Bronchial epithelial cell (primary cell): Measurements from ENCODE around the gene HYKK. TPM values are rescaled to one million over a fixed set of nuclear protein-coding genes. Genes with fewer than 3 reads are reported as not detected.
A peak's percentile ranks its signal among the peaks of the same experiment; 100 is the strongest.

ENCODE experiments used
- DNase-seq: peaks from one replicate; pipeline ENCODE4 v3.0.0-alpha.2; 2010; ENCODE audit warnings: low read depth
- FAIRE-seq: peaks from 2 replicates; lab custom pipeline; 2011; peaks lifted over from hg19 to GRCh38; lab: Jason Lieb, UNC
- H3K27me3 ChIP-seq: 2 replicates; pipeline ENCODE4 v1.5.1; 2011; ENCODE audit warnings: low read length; ENCODE audit not compliant: control insufficient read depth, insufficient read depth
- H3K36me3 ChIP-seq: 2 replicates; pipeline ENCODE4 v1.5.1; 2011; ENCODE audit warnings: low read length; ENCODE audit not compliant: control insufficient read depth, insufficient read depth
- H3K4me3 ChIP-seq: 2 replicates; pipeline ENCODE4 v1.5.1; 2011; ENCODE audit warnings: mild to moderate bottlenecking, low read depth, low read length, control low read depth
- total RNA-seq: library from RNA; depleted of rRNA; stranded (reverse); fragments of >200 nt; gene quantifications from 2 replicates; pipeline ENCODE4 v1.2.1, GENCODE V29; 2014
- TF ChIP-seq, protein P1 (sequence below): IDR thresholded peaks from 2 replicates; pipeline ENCODE4 v1.5.1; 2011; ENCODE audit warnings: mild to moderate bottlenecking, moderate library complexity, low read length, control low read depth, inconsistent platforms; ENCODE audit not compliant: insufficient read depth, severe bottlenecking

Gene HYKK
- total RNA-seq, 1 donor from 2014 or later = 1.3 TPM

DNA sequence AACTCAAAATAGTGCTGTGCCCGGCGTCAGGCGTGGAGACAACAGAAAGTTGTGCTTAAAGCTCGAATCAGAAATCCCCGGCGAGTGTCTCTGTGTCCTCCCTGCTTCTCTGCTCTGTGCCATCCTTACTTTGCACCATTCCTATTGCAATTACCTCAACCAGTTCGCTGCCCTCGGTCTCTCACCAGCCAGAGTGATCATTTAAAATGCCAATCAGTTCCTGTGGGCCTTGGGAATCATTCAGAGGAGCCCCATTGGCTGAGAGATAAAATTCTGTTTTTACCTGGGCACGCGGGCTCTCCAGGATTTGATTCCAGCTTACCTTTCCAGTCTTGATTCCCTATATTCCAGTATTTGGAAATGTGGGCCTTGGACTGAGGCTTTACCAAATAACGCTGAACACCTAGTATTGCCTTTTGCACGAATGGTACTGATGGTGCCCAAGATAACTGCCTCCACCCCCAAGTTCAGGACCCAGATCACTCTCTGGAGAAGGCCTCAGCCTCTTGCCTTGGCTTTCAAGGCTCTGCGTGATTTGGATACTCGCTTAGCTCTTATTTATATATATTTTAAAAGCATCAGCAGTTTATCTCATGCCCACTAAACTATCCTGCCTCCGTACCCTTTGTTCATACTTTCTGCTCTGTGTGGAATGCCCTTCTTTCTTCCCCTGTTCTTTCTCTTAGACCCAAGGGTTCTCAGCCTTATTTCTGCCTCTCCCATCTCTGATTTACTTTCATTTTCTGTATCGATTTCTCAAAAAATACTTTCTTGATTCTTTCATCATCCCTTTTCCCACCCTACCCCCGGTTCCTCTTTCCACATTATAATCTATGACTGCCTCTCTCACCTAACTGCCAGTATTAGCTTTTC, 33.7 kb downstream of the HYKK start:
- Histone ChIP-seq H3K36me3 (peaks cover 8% of the 10 kb centered on the region), H3K4me3 (peak overlapping the region; percentile 69), H3K27me3 (no peaks in the 10 kb centered on the region)
- peak; percentile 15 for DNase-seq
- TF ChIP-seq, protein P1, sequence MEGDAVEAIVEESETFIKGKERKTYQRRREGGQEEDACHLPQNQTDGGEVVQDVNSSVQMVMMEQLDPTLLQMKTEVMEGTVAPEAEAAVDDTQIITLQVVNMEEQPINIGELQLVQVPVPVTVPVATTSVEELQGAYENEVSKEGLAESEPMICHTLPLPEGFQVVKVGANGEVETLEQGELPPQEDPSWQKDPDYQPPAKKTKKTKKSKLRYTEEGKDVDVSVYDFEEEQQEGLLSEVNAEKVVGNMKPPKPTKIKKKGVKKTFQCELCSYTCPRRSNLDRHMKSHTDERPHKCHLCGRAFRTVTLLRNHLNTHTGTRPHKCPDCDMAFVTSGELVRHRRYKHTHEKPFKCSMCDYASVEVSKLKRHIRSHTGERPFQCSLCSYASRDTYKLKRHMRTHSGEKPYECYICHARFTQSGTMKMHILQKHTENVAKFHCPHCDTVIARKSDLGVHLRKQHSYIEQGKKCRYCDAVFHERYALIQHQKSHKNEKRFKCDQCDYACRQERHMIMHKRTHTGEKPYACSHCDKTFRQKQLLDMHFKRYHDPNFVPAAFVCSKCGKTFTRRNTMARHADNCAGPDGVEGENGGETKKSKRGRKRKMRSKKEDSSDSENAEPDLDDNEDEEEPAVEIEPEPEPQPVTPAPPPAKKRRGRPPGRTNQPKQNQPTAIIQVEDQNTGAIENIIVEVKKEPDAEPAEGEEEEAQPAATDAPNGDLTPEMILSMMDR = no peak
- FAIRE-seq = no peak

DNA sequence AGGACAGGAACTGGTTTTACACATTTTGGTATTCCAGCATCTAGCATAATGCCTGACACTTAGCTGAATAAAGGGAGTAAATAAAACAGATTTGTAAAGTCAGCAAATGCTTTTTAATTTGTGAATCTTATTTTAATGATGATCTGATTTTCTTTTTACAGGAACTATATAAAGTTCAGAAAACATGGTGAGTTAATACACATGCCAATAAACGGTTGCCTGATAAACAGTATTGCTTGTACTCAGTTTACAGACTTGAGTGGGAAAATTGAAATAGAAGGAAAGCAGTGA, 34.3 kb downstream of the HYKK start:
- no peak for DNase-seq
- Histone ChIP-seq H3K27me3 (no peaks in the 10 kb centered on the region), H3K4me3 (peak overlapping the region; percentile 69), H3K36me3 (peaks cover 10% of the 10 kb centered on the region)
- TF ChIP-seq, protein P1 = no peak
- FAIRE-seq = no peak

DNA sequence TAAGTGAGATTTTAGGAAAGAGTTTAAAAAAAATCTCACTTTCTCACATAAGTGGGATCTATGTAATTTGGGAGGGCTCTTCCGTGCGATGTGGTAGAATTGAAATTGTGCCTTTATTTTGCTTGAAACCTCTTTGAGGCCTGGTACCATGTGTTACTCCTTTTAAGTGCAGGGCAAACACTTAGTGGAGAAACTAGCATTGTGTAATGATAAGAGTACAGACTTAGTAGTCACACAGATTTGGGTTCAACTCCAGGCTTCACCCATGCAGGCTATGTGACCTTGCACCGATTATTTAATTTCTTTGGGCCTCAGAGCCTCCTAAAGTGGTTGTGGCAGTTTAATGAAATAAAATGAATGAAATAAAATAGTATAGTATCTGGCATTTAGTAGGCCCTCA, 35.3 kb downstream of the HYKK start:
- Histone ChIP-seq H3K27me3 (no peaks in the 10 kb centered on the region), H3K36me3 (peaks cover 13% of the 10 kb centered on the region), H3K4me3 (no peak overlapping the region)
- no peak for DNase-seq
- no peak for FAIRE-seq
- TF ChIP-seq, protein P1 = no peak

DNA sequence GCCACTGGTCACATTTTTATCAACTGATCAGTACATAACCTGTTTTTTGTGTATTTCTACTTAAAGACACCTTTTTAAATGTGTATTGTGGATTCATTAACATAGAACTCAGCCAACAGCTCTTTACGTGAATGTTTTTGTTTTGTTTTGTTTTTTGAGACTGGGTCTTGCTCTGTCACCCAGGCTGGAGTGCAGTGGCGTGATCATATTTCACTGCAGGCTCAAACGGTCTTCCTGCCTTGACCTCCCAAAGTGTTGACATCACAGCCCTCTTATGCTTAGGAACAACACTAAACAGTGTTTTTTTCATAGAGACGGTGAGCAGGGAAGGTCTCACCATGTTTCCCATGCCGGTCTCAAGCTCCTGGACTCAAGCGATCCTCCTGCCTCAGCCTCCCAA, 42.8 kb downstream of the HYKK start:
- TF ChIP-seq, protein P1 = no peak
- DNase-seq = no peak
- Histone ChIP-seq H3K4me3 (no peak overlapping the region), H3K27me3 (no peaks in the 10 kb centered on the region), H3K36me3 (peaks cover 13% of the 10 kb centered on the region)
- FAIRE-seq = no peak

DNA sequence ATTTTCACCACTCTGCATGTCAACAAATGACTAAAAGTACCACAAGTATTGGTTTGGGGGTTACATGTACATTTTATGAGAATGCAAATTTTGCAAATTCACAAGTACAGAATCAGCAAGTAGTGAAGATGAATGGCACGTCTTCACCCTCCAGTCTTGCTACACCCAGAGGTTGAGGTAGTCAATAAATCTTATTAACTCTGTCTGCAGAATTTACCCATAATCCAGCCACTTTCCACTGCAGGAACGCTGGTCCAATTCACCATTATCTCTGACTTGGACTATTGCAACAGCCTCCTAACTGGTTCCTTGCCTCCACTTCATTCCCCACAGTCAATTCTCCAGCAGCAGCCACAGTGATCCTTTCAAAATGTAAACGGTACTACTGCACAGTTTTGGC, 43.4 kb downstream of the HYKK start:
- H3K36me3 ChIP-seq = peaks cover 10% of the 10 kb centered on the region
- no peak overlapping the region for H3K4me3 ChIP-seq
- H3K27me3 ChIP-seq = no peaks in the 10 kb centered on the region
- FAIRE-seq (no peak), DNase-seq (no peak)
- TF ChIP-seq, protein P1 = no peak

DNA sequence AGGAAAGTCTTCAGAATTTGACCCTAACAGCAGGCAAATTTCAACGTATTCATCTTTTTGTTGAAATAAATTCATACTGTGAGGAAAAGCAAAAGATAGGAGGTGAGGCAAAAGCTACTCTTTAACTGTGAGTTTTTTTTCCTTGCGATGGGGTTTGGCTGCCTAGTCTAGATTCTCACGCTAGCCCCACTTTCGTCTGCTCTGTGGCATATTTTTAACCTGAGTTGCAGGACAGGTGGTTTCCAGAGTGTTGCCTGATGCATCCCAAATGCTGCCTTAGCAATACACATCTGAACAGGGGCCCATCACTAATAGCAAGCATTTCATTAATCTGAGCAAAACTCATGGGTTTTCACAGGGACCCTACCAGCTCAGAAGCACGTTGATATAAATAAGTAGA, 44.5 kb downstream of the HYKK start:
- no peaks in the 10 kb centered on the region for H3K27me3 ChIP-seq
- DNase-seq = no peak
- no peak overlapping the region for H3K4me3 ChIP-seq
- TF ChIP-seq, protein P1 = no peak
- no peak for FAIRE-seq
- H3K36me3 ChIP-seq = peaks cover 5% of the 10 kb centered on the region
